ENCODE measurements around the gene MRPS18C. TPM values are rescaled to one million over a fixed set of nuclear protein-coding genes. Genes with fewer than 3 reads are reported as not detected.

MRPS18C gene
- total and polyA plus RNA-seq, 9 of the 15 experiments (the other 6 are each of a cell fraction or from before 2014, with no cell fraction given): 54.3 to 390 (median 138) TPM

- TF ChIP-seq PRDM10 (IDR thresholded peaks at IDR 0.05; ENCODE audit: partially characterized antibody) (peak; percentile 71), ZNF41 (CRISPR knock-in tag; conservative IDR thresholded peaks at IDR 0.05) (0 out of 2 replicates have a peak, but pooled peaks have one; percentile 30), POLR2A (conservative IDR thresholded peaks at IDR 0.05) (peak; percentile 96), FOXK2 (conservative IDR thresholded peaks at IDR 0.05 in 1 of 2, IDR thresholded peaks at IDR 0.05 in 1 of 2; ENCODE audit: low read depth in 2 of 2) (peak; percentile 83 to 88), CBFB (CRISPR knock-in tag; IDR thresholded peaks at IDR 0.05) (peak; percentile 18; the same call in 1 of the 2 replicates), SP2 (IDR thresholded peaks at IDR 0.05; ENCODE audit: extremely low read depth, low read depth, low read length, poor library complexity, severe bottlenecking) (no peak), ERF (CRISPR knock-in tag; IDR thresholded peaks at IDR 0.05) (no peak), RCOR1 (IDR thresholded peaks at IDR 0.05; ENCODE audit: borderline replicate concordance in 1 of 2, low read depth in 2 of 2, low read length in 2 of 2) (peak in 1 of 2 experiments; percentile 83; a peak in 2 of 4 replicates), ZNF717 (CRISPR knock-in tag; IDR thresholded peaks at IDR 0.05) (no peak), HDAC6 (IDR thresholded peaks at IDR 0.05; ENCODE audit: low read depth, low read length) (no peak), NFRKB (IDR thresholded peaks at IDR 0.05; ENCODE audit: low read depth) (peak; percentile 98), ILK (tag; IDR thresholded peaks at IDR 0.05; ENCODE audit: borderline replicate concordance, low read depth) (no peak), ETV1 (tag; conservative IDR thresholded peaks at IDR 0.05; ENCODE audit: low read depth) (peak; percentile 92), KDM5B (IDR thresholded peaks at IDR 0.05; ENCODE audit: insufficient replicate concordance, low read depth, low read length) (peak; percentile 74), ZNF24 (IDR thresholded peaks at IDR 0.05) (0 out of 2 replicates have a peak, but pooled peaks have one; percentile 56), ZNF707 (CRISPR knock-in tag; conservative IDR thresholded peaks at IDR 0.05) (no peak), GTF2E2 (tag; IDR thresholded peaks at IDR 0.05) (peak; percentile 77; the same call in 1 of the 2 replicates), POLR2AphosphoS5 (IDR thresholded peaks at IDR 0.05; ENCODE audit: control insufficient read depth, insufficient read depth, low read depth, low read length) (peak; percentile 94), ZNF184 (CRISPR knock-in tag; IDR thresholded peaks at IDR 0.05) (no peak), NCOR1 (IDR thresholded peaks at IDR 0.05) (peak; percentile 51; the same call in 1 of the 2 replicates), ZNF12 (CRISPR knock-in tag; IDR thresholded peaks at IDR 0.05) (no peak), RAD51 (IDR thresholded peaks at IDR 0.05; ENCODE audit: borderline replicate concordance, low read depth) (peak; percentile 98), FOXK1 (CRISPR knock-in tag; IDR thresholded peaks at IDR 0.05; ENCODE audit: borderline replicate concordance) (0 out of 2 replicates have a peak, but pooled peaks have one; percentile 17), ZNF280B (CRISPR knock-in tag; IDR thresholded peaks at IDR 0.05) (no peak)
Observed at GRCh38 chr4:83455281-83456183, at the start of gene MRPS18C, which contains the start of gene HELQ (continued).
